Trophoblast cell (in vitro differentiated cells and primary cell): ENCODE measurements around the gene ATXN2.

Source experiments
- DNase-seq, 2 donors: peaks; one replicate each; pipeline ENCODE4 v3.0.0-alpha.2; 2016
- H2AFZ ChIP-seq: 2 replicates; pipeline ENCODE4 v1.6.1; 2013; ENCODE audit warnings: low read length, moderate library complexity, mild to moderate bottlenecking; ENCODE audit not compliant: insufficient read depth, poor library complexity
- H2AK5ac ChIP-seq: 2 replicates; pipeline ENCODE4 v1.6.1; 2013; ENCODE audit warnings: mild to moderate bottlenecking, low read length
- H2BK120ac ChIP-seq: 2 replicates; pipeline ENCODE4 v1.6.1; 2013; ENCODE audit warnings: low read length, mild to moderate bottlenecking, moderate library complexity; ENCODE audit not compliant: insufficient read depth, poor library complexity
- H2BK12ac ChIP-seq: 2 replicates; pipeline ENCODE4 v1.6.1; 2013; ENCODE audit warnings: mild to moderate bottlenecking, low read length, moderate library complexity
- H2BK5ac ChIP-seq: 2 replicates; pipeline ENCODE4 v1.6.1; 2013; ENCODE audit warnings: low read length, low read depth, moderate library complexity, mild to moderate bottlenecking; ENCODE audit not compliant: poor library complexity
- H3K14ac ChIP-seq: 2 replicates; pipeline ENCODE4 v1.6.1; 2013; ENCODE audit warnings: mild to moderate bottlenecking, low read length
- H3K18ac ChIP-seq: 2 replicates; pipeline ENCODE4 v1.6.1; 2013; ENCODE audit warnings: mild to moderate bottlenecking, low read length
- H3K23ac ChIP-seq: 2 replicates; pipeline ENCODE4 v1.6.1; 2013; ENCODE audit warnings: low read length
- H3K27ac ChIP-seq: 2 replicates; pipeline ENCODE4 v1.5.1; 2013; ENCODE audit warnings: low read depth, mild to moderate bottlenecking, inconsistent platforms, low read length, moderate library complexity
- H3K27me3 ChIP-seq: 2 replicates; pipeline ENCODE4 v1.6.1; 2013; ENCODE audit warnings: inconsistent platforms, mild to moderate bottlenecking, low read length, moderate library complexity; ENCODE audit not compliant: insufficient read depth
- H3K36me3 ChIP-seq, 2 experiments: 1 replicate in 1 of 2; 2 replicates in 1 of 2; pipeline ENCODE4 v1.6.1; 2013; ENCODE audit warnings: low read length in 2 of 2, mild to moderate bottlenecking in 2 of 2, moderate library complexity in 1 of 2; ENCODE audit not compliant: insufficient read depth in 2 of 2, control insufficient read depth in 1 of 2
- H3K4ac ChIP-seq: 2 replicates; pipeline ENCODE4 v1.6.1; 2013; ENCODE audit warnings: low read depth, mild to moderate bottlenecking, low read length, moderate library complexity
- H3K4me1 ChIP-seq, 2 experiments: 1 replicate in 1 of 2; 2 replicates in 1 of 2; pipeline ENCODE4 v1.6.1; 2013; ENCODE audit warnings: low read length in 2 of 2, mild to moderate bottlenecking in 2 of 2, moderate library complexity in 1 of 2; ENCODE audit not compliant: insufficient read depth in 2 of 2, control insufficient read depth in 1 of 2
- H3K4me2 ChIP-seq: 2 replicates; pipeline ENCODE4 v1.6.1; 2013; ENCODE audit warnings: inconsistent platforms, mild to moderate bottlenecking, low read length, moderate library complexity
- H3K4me3 ChIP-seq: 2 replicates; pipeline ENCODE4 v1.5.1; 2013; ENCODE audit warnings: mild to moderate bottlenecking, low read depth, low read length, inconsistent platforms
- H3K79me1 ChIP-seq: one replicate; pipeline ENCODE4 v1.6.1; 2013; ENCODE audit warnings: low read length
- H3K79me2 ChIP-seq: 2 replicates; pipeline ENCODE4 v1.6.1; 2013; ENCODE audit warnings: low read length, mild to moderate bottlenecking; ENCODE audit not compliant: control insufficient read depth, insufficient read depth, poor library complexity
- H3K9ac ChIP-seq: 2 replicates; pipeline ENCODE4 v1.6.1; 2013; ENCODE audit warnings: mild to moderate bottlenecking, low read length
- H3K9me3 ChIP-seq: 2 replicates; pipeline ENCODE4 v1.6.1; 2013; ENCODE audit warnings: low read depth, mild to moderate bottlenecking, control low read depth, inconsistent platforms, low read length; ENCODE audit not compliant: insufficient read depth
- H4K12ac ChIP-seq: 2 replicates; pipeline ENCODE4 v1.6.1; 2013; ENCODE audit warnings: low read depth, mild to moderate bottlenecking, low read length, moderate library complexity
- H4K8ac ChIP-seq: 2 replicates; pipeline ENCODE4 v1.6.1; 2013; ENCODE audit warnings: low read depth, mild to moderate bottlenecking, low read length, moderate library complexity
- H4K91ac ChIP-seq: one replicate; pipeline ENCODE4 v1.6.1; 2013; ENCODE audit warnings: low read depth, mild to moderate bottlenecking, low read length, moderate library complexity
- WGBS: extraction: QIAGEN DNeasy Blood & Tissue Kit; methylation state at CpG from one replicate; pipeline ENCODE4 v1.1.7; 2013; ENCODE audit warnings: missing lambda C conversion rate; ENCODE audit not compliant: insufficient read length, insufficient coverage; ENCODE audit errors: extremely low coverage; 5-methylcytosine and 5-hydroxymethylcytosine counted together

Gene ATXN2

GRCh38 chr12:111523587-111524167, 75.4 kb downstream of the ATXN2 start:
- Histone ChIP-seq H3K4me2 (no peak overlapping the region), H3K36me3 (peaks cover 27 to 31% of the 10 kb centered on the region in 2 experiments), H3K27me3 (no peaks in the 10 kb centered on the region), H2BK120ac (no peak overlapping the region), H2BK12ac (no peak overlapping the region), H3K18ac (no peak overlapping the region), H4K91ac (no peak overlapping the region), H3K9me3 (no peaks in the 10 kb centered on the region), H3K9ac (no peak overlapping the region), H4K8ac (no peak overlapping the region), H3K4me3 (no peak overlapping the region), H4K12ac (no peak overlapping the region), H3K79me1 (no peaks in the 10 kb centered on the region), H2AFZ (no peak overlapping the region), H3K4ac (no peak overlapping the region), H3K4me1 (no peaks in the 10 kb centered on the region), H3K14ac (no peak overlapping the region), H3K79me2 (no peaks in the 10 kb centered on the region), H3K27ac (no peak overlapping the region), H2AK5ac (no peak overlapping the region), H2BK5ac (no peak overlapping the region), H3K23ac (no peak overlapping the region)
- DNase-seq = no peak
- no CpG with 5 or more reads among the region's 5 CpGs for WGBS

GRCh38 chr12:111521801-111522200, 77.3 kb downstream of the ATXN2 start:
- Histone ChIP-seq H3K79me1 (no peaks in the 10 kb centered on the region), H4K12ac (no peak overlapping the region), H3K4ac (no peak overlapping the region), H3K23ac (no peak overlapping the region), H3K9ac (no peak overlapping the region), H2BK12ac (no peak overlapping the region), H4K8ac (no peak overlapping the region), H3K4me2 (no peak overlapping the region), H2AK5ac (no peak overlapping the region), H3K9me3 (no peaks in the 10 kb centered on the region), H3K18ac (no peak overlapping the region), H3K4me1 (no peaks in the 10 kb centered on the region), H2BK120ac (no peak overlapping the region), H3K4me3 (no peak overlapping the region), H2AFZ (no peak overlapping the region), H3K27ac (no peak overlapping the region), H3K36me3 (peaks cover 28 to 31% of the 10 kb centered on the region in 2 experiments), H3K27me3 (no peaks in the 10 kb centered on the region), H3K14ac (no peak overlapping the region), H3K79me2 (no peaks in the 10 kb centered on the region), H4K91ac (no peak overlapping the region), H2BK5ac (no peak overlapping the region)
- DNase-seq = no peak
- no CpG with 5 or more reads among the region's 2 CpGs for WGBS

GRCh38 chr12:111519937-111520336, 79.2 kb downstream of the ATXN2 start:
- no CpG with 5 or more reads among the region's 2 CpGs for WGBS
- no peaks in the 10 kb centered on the region for H3K27me3 ChIP-seq
- no peak overlapping the region for H3K4ac ChIP-seq
- no peak overlapping the region for H2BK12ac ChIP-seq
- no peaks in the 10 kb centered on the region for H3K4me1 ChIP-seq
- H3K27ac ChIP-seq = no peak overlapping the region
- no peak overlapping the region for H2AFZ ChIP-seq
- H3K9me3 ChIP-seq = no peaks in the 10 kb centered on the region
- H3K9ac ChIP-seq = no peak overlapping the region
- DNase-seq = no peak
- H3K79me1 ChIP-seq = no peaks in the 10 kb centered on the region
- no peak overlapping the region for H4K12ac ChIP-seq
- H2BK5ac ChIP-seq = no peak overlapping the region
- no peaks in the 10 kb centered on the region for H3K79me2 ChIP-seq
- no peak overlapping the region for H2AK5ac ChIP-seq
- no peak overlapping the region for H3K14ac ChIP-seq
- H3K4me3 ChIP-seq = no peak overlapping the region
- H3K36me3 ChIP-seq = peaks cover 25 to 31% of the 10 kb centered on the region in 2 experiments
- no peak overlapping the region for H2BK120ac ChIP-seq
- H3K18ac ChIP-seq = no peak overlapping the region
- H4K8ac ChIP-seq = no peak overlapping the region
- H3K23ac ChIP-seq = no peak overlapping the region
- no peak overlapping the region for H4K91ac ChIP-seq
- no peak overlapping the region for H3K4me2 ChIP-seq

- Histone ChIP-seq H3K27ac (no peak overlapping the region), H3K23ac (no peak overlapping the region), H3K18ac (no peak overlapping the region), H3K79me1 (no peaks in the 10 kb centered on the region), H4K12ac (no peak overlapping the region), H3K14ac (no peak overlapping the region), H2BK120ac (no peak overlapping the region), H3K79me2 (no peaks in the 10 kb centered on the region), H2BK12ac (no peak overlapping the region), H3K4me3 (no peak overlapping the region), H3K4ac (no peak overlapping the region), H2BK5ac (no peak overlapping the region), H2AFZ (no peak overlapping the region), H2AK5ac (no peak overlapping the region), H3K9ac (no peak overlapping the region), H3K36me3 (peaks cover 25 to 30% of the 10 kb centered on the region in 2 experiments), H4K91ac (no peak overlapping the region), H4K8ac (no peak overlapping the region), H3K9me3 (no peaks in the 10 kb centered on the region), H3K4me2 (no peak overlapping the region), H3K4me1 (no peaks in the 10 kb centered on the region), H3K27me3 (no peaks in the 10 kb centered on the region)
- no peak for DNase-seq
These were observed 80.0 kb downstream of the ATXN2 start for GRCh38 chr12:111519083-111519482.
